Measurements from ENCODE around the gene GIPC1. TPM values are rescaled to one million over a fixed set of nuclear protein-coding genes. Genes with fewer than 3 reads are reported as not detected.
A peak's percentile ranks its signal among the peaks of the same experiment; 100 is the strongest.

The GIPC1 gene
- total RNA-seq, 1 donor from 2014 or later, result 23.6 TPM

DNA sequence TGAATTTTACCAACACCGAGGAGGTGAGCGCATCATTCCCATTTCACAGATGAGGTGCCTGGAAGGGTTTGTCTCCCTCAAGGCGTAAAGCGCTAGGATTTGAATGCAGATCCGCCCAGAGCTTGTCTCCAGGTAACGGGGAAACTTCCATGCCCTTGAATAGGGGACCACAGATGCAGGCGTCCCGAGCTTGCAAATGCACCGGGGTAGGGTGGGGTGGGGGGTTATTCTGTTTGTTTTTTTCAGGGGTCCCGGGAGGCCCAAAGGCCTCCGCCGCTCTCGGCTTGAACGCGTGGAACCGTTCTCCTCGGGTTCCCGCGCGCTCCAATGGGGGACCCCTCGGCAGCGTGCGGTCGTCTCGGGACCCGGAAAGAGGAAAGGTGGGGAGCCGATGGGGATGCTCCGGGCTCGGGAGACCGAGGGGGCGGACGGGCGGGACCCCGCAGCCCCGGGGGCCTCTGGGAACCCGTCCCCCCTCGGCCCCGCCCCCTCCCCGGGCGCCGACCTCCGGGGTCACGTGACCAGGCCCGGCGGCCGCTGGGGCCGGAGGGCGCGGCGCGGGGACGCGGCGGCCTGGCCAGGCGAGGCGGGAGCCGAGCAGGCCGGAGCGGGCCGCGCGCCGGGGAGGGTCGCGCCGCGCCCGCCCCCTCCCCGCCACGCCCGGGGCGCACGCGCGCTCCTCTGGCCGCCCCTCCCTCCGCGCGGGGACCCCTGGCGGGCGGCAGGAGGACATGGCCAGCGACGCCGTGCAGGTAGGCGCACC is 63.0 kb downstream of the GIPC1 start, which contains the start of gene PKN1:
Gene PKN1, plus strand, starts transcription at position 516 of the 763 bp plus-strand sequence. Its CDS starts 216 bp downstream, at position 732.
- H3K4me3 Mint-ChIP-seq, result peak within 1 kb of the TSS; percentile 93
- Histone ChIP-seq H3F3A (ENCODE audit: low read depth) (peaks cover 34% of the 10 kb centered on the region), H3K4me3 (peak within 1 kb of the TSS; percentile 94), H2AFZ (replicated peaks) (peak within 1 kb of the TSS; percentile 92), H3K4me1 (peaks cover 10% of the 10 kb centered on the region), H4K20me1 (ENCODE audit: low read depth) (peaks cover 31% of the 10 kb centered on the region), H3K36me3 (no peaks in the 10 kb centered on the region), H3K27ac (no peak within 1 kb of the TSS), H3K79me2 (ENCODE audit: low read depth) (peaks cover 27% of the 10 kb centered on the region), H3K27me3 (peaks cover 19% of the 10 kb centered on the region), H3K9ac (peak within 1 kb of the TSS; percentile 88), H3K4me2 (peak within 1 kb of the TSS; percentile 99), H3K9me3 (ENCODE audit: low read depth) (no peaks in the 10 kb centered on the region)
- peaks cover 14% of the 10 kb centered on the region for H3K4me1 Mint-ChIP-seq
- H3K9me3 Mint-ChIP-seq, result no peaks in the 10 kb centered on the region
- H3K27me3 Mint-ChIP-seq (ENCODE audit: insufficient read depth, low read depth), result peaks cover 7% of the 10 kb centered on the region
- TF ChIP-seq EZH2phosphoT487 (IDR thresholded peaks at IDR 0.05), result no peak
- TF ChIP-seq, protein P1, sequence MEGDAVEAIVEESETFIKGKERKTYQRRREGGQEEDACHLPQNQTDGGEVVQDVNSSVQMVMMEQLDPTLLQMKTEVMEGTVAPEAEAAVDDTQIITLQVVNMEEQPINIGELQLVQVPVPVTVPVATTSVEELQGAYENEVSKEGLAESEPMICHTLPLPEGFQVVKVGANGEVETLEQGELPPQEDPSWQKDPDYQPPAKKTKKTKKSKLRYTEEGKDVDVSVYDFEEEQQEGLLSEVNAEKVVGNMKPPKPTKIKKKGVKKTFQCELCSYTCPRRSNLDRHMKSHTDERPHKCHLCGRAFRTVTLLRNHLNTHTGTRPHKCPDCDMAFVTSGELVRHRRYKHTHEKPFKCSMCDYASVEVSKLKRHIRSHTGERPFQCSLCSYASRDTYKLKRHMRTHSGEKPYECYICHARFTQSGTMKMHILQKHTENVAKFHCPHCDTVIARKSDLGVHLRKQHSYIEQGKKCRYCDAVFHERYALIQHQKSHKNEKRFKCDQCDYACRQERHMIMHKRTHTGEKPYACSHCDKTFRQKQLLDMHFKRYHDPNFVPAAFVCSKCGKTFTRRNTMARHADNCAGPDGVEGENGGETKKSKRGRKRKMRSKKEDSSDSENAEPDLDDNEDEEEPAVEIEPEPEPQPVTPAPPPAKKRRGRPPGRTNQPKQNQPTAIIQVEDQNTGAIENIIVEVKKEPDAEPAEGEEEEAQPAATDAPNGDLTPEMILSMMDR (IDR thresholded peaks at IDR 0.05), result no peak
- TF ChIP-seq EZH2 (IDR thresholded peaks at IDR 0.05), result no peak
- DNase-seq (ENCODE audit: low spot score), result peak; percentile 91
- peak within 1 kb of the TSS; percentile 60 for H3K27ac Mint-ChIP-seq
- H3K36me3 Mint-ChIP-seq, result no peaks in the 10 kb centered on the region

DNA sequence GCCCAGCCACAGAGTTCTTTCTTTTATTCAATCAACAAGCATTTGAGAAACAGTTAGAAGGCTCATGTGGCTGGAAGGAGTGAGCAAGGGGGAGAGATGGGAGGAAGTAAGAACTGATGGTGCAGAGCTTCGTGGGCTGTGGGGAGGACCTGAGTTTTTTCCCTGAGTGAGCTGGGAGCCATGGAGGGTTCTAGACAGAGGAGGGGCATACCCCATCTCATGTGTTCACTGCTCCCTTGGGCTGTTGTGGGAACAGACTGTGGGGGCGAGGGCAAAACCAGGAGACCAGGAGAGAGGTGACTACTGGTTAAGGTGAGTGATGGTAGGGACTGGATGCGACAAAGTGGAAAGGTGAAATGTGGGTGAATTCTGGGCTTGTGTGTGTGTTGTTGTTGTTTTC is 65.2 kb downstream of the GIPC1 start:
- no peaks in the 10 kb centered on the region for H3K36me3 ChIP-seq
- peaks cover 10% of the 10 kb centered on the region for H3K4me1 ChIP-seq
- no peak overlapping the region for H3K27ac Mint-ChIP-seq
- H3K36me3 Mint-ChIP-seq, result no peaks in the 10 kb centered on the region
- H3K4me1 Mint-ChIP-seq, result peaks cover 16% of the 10 kb centered on the region
- H3K79me2 ChIP-seq (ENCODE audit: low read depth), result peaks cover 10% of the 10 kb centered on the region
- peaks cover 17% of the 10 kb centered on the region for H4K20me1 ChIP-seq (ENCODE audit: low read depth)
- no peak overlapping the region for H3K27ac ChIP-seq
- H3K4me3 ChIP-seq, result no peak overlapping the region
- no peaks in the 10 kb centered on the region for H3K9me3 ChIP-seq (ENCODE audit: low read depth)
- peaks cover 19% of the 10 kb centered on the region for H3K27me3 ChIP-seq
- H3K9me3 Mint-ChIP-seq, result no peaks in the 10 kb centered on the region
- no peak overlapping the region for H3K4me2 ChIP-seq
- no peak for TF ChIP-seq EZH2phosphoT487 (IDR thresholded peaks at IDR 0.05)
- no peak for TF ChIP-seq EZH2 (IDR thresholded peaks at IDR 0.05)
- TF ChIP-seq, protein P1 (IDR thresholded peaks at IDR 0.05), result no peak
- DNase-seq (ENCODE audit: low spot score), result no peak
- peaks cover 32% of the 10 kb centered on the region for H3F3A ChIP-seq (ENCODE audit: low read depth)
- H3K27me3 Mint-ChIP-seq (ENCODE audit: insufficient read depth, low read depth), result peaks cover 7% of the 10 kb centered on the region
- H3K4me3 Mint-ChIP-seq, result peak overlapping the region; percentile 34
- H3K9ac ChIP-seq, result no peak overlapping the region
- H2AFZ ChIP-seq (replicated peaks), result no peak overlapping the region

DNA sequence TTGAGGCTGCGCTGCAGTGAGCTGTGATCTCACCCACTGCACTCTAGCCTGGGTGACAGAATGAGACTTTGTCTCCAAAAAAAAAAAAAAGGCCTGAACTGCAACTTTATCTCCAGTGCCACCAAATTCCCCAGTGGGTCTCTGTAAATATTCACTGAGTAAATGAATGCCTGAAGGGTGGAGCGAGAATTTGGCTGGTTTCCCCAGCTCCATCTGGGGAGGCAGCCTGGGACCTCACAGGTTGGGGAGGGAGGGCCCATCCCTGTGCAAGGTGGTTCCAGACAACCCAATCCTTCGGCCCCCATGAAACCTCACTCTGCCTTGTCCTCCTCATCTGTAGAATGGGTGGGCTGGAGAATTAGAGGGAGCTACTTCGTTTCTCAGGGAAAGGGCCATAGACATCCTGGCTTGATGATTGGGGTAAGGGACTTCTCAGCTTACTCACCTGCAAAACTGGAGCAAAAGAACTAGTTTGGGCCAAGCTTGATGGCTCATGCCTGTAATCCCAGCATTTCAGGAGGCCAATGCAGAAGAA is 67.0 kb downstream of the GIPC1 start:
- no peak for DNase-seq (ENCODE audit: low spot score)
- Histone ChIP-seq H4K20me1 (ENCODE audit: low read depth) (peaks cover 3% of the 10 kb centered on the region), H3K36me3 (no peaks in the 10 kb centered on the region), H3K4me2 (no peak overlapping the region), H2AFZ (replicated peaks) (no peak overlapping the region), H3K27me3 (peaks cover 19% of the 10 kb centered on the region), H3F3A (ENCODE audit: low read depth) (peaks cover 20% of the 10 kb centered on the region), H3K9ac (no peak overlapping the region), H3K27ac (no peak overlapping the region), H3K4me3 (no peak overlapping the region), H3K79me2 (ENCODE audit: low read depth) (peaks cover 2% of the 10 kb centered on the region), H3K9me3 (ENCODE audit: low read depth) (no peaks in the 10 kb centered on the region), H3K4me1 (peaks cover 3% of the 10 kb centered on the region)
- no peaks in the 10 kb centered on the region for H3K9me3 Mint-ChIP-seq
- TF ChIP-seq, protein P1 (IDR thresholded peaks at IDR 0.05), result no peak
- TF ChIP-seq EZH2 (IDR thresholded peaks at IDR 0.05) (no peak), EZH2phosphoT487 (IDR thresholded peaks at IDR 0.05) (no peak)
- H3K4me1 Mint-ChIP-seq, result peaks cover 8% of the 10 kb centered on the region
- no peak overlapping the region for H3K4me3 Mint-ChIP-seq
- no peak overlapping the region for H3K27ac Mint-ChIP-seq
- no peaks in the 10 kb centered on the region for H3K36me3 Mint-ChIP-seq
- H3K27me3 Mint-ChIP-seq (ENCODE audit: insufficient read depth, low read depth), result peaks cover 7% of the 10 kb centered on the region

MicroRNA genes within 50 kb of the gene (microRNA counts, 767-probe panel; counts per million panel counts)
- microRNA hsa-miR-639, result 460 counts per million, percentile 90 among the panel's probes with 10 or more counts

Small RNA genes within 50 kb of the gene (microRNA-seq; reads per million reads assigned to microRNA genes)
- not detected for gene MIR639

Small RNA genes within 50 kb of the gene (small RNA-seq; reads per million reads assigned to genes)
- 0.11 reads per million for gene SNRPGP15

Other genes with a start within 250 kb of the GIPC1 start
- 1.1 and 1.5 TPM in 2 replicates for gene ADGRE5, start 114.7 kb downstream of the GIPC1 start, total RNA-seq (ENCODE audit: low replicate concordance)
- 38.6 and 92.0 TPM in 2 replicates for gene DDX39A, start 76.8 kb downstream of the GIPC1 start, total RNA-seq (ENCODE audit: low replicate concordance)
- gene PKN1, start 62.8 kb downstream of the GIPC1 start, total RNA-seq (ENCODE audit: low replicate concordance), result 29.0 and 98.6 TPM in 2 replicates
- gene PTGER1, start 20.8 kb downstream of the GIPC1 start, total RNA-seq (ENCODE audit: low replicate concordance), result not detected in 2 replicates
- gene DNAJB1, start 22.3 kb upstream of the GIPC1 start, total RNA-seq (ENCODE audit: low replicate concordance), result 61.4 and 61.9 TPM in 2 replicates
- gene TECR, start 33.5 kb upstream of the GIPC1 start, total RNA-seq (ENCODE audit: low replicate concordance), result 41.9 and 96.4 TPM in 2 replicates
- gene NDUFB7, start 75.9 kb upstream of the GIPC1 start, total RNA-seq (ENCODE audit: low replicate concordance), result 38.0 and 177 TPM in 2 replicates
- gene CLEC17A, start 87.0 kb upstream of the GIPC1 start, total RNA-seq (ENCODE audit: low replicate concordance), result 0.31 TPM in 1 of 2 replicates, not detected in the other
- not detected in 2 replicates for gene ADGRE3, start 178.7 kb upstream of the GIPC1 start, total RNA-seq (ENCODE audit: low replicate concordance)
- gene ZNF333, start 193.9 kb upstream of the GIPC1 start, total RNA-seq (ENCODE audit: low replicate concordance), result 20.4 and 34.0 TPM in 2 replicates